Measurements from ENCODE around the gene DLG2.
"Not testable (repeated sequence)": the region's sequence is repeated elsewhere in the genome, so short reads cannot be mapped to it uniquely, and the experiment has no call there.

Gene DLG2

GRCh38 chr11:85232559-85232958 lies 394.6 kb downstream of the DLG2 start:
- DNase-seq (ENCODE audit: low read depth in 2 of 2) = no peak

GRCh38 chr11:85231588-85231987 lies 395.6 kb downstream of the DLG2 start:
- DNase-seq (ENCODE audit: low read depth in 2 of 2) = no peak

GRCh38 chr11:85229723-85230122 lies 397.4 kb downstream of the DLG2 start:
- DNase-seq (ENCODE audit: low read depth in 2 of 2) = not testable (repeated sequence)

- no peak for DNase-seq (ENCODE audit: low read depth in 2 of 2)
Measured at GRCh38 chr11:85196968-85197367, 430.2 kb downstream of the DLG2 start.

- DNase-seq (ENCODE audit: low read depth in 2 of 2) = no peak
Measured at GRCh38 chr11:85195934-85196333, 431.2 kb downstream of the DLG2 start.

GRCh38 chr11:85187992-85188391 lies 439.2 kb downstream of the DLG2 start:
- no peak for DNase-seq (ENCODE audit: low read depth in 2 of 2)

GRCh38 chr11:85184721-85185120 lies 442.4 kb downstream of the DLG2 start:
- DNase-seq (ENCODE audit: low read depth in 2 of 2) = no peak

GRCh38 chr11:85182441-85183387 lies 444.4 kb downstream of the DLG2 start:
- no peak for DNase-seq (ENCODE audit: low read depth in 2 of 2)

GRCh38 chr11:85180528-85180927 lies 446.6 kb downstream of the DLG2 start:
- no peak for DNase-seq (ENCODE audit: low read depth in 2 of 2)

- no peak for DNase-seq (ENCODE audit: low read depth in 2 of 2)
Measured at GRCh38 chr11:85171648-85172257, 455.4 kb downstream of the DLG2 start.

- DNase-seq (ENCODE audit: low read depth in 2 of 2) = no peak
Measured at GRCh38 chr11:85170184-85170583, 457.0 kb downstream of the DLG2 start.

GRCh38 chr11:85167471-85167870 lies 459.7 kb downstream of the DLG2 start:
- no peak for DNase-seq (ENCODE audit: low read depth in 2 of 2)

- DNase-seq (ENCODE audit: low read depth in 2 of 2) = no peak
Measured at GRCh38 chr11:85167038-85167437, 460.1 kb downstream of the DLG2 start.

- no peak for DNase-seq (ENCODE audit: low read depth in 2 of 2)
Measured at GRCh38 chr11:85165819-85166218, 461.3 kb downstream of the DLG2 start.

GRCh38 chr11:85164743-85165142 lies 462.4 kb downstream of the DLG2 start:
- DNase-seq (ENCODE audit: low read depth in 2 of 2) = no peak

GRCh38 chr11:85154294-85154693 lies 472.9 kb downstream of the DLG2 start:
- DNase-seq (ENCODE audit: low read depth in 2 of 2) = no peak

GRCh38 chr11:85137597-85137996 lies 489.5 kb downstream of the DLG2 start:
- no peak for DNase-seq (ENCODE audit: low read depth in 2 of 2)

- no peak for DNase-seq (ENCODE audit: low read depth in 2 of 2)
Measured at GRCh38 chr11:85133636-85134035, 493.5 kb downstream of the DLG2 start.

GRCh38 chr11:85132851-85133585 lies 494.1 kb downstream of the DLG2 start:
- no peak for DNase-seq (ENCODE audit: low read depth in 2 of 2)

GRCh38 chr11:85127349-85127748 lies 499.8 kb downstream of the DLG2 start:
- no peak for DNase-seq (ENCODE audit: low read depth in 2 of 2)

- DNase-seq (ENCODE audit: low read depth in 2 of 2) = no peak
Measured at GRCh38 chr11:85123752-85124231, 503.4 kb downstream of the DLG2 start.

- DNase-seq (ENCODE audit: low read depth in 2 of 2) = no peak
Measured at GRCh38 chr11:85118151-85118550, 509.0 kb downstream of the DLG2 start.

Measured in activated CD4-positive, alpha-beta T cell treated with anti-CD3 and anti-CD28 coated beads for 24 hours (primary cell).